Activated CD8-positive, alpha-beta memory T cell treated with anti-CD3 and anti-CD28 coated beads, Interleukin-2, amount 10 ng/mL, durations not matched to agents 7 days and 5 days (primary cell): Measurements from ENCODE around the gene CD58. TPM values are rescaled to one million over a fixed set of nuclear protein-coding genes. Genes with fewer than 3 reads are reported as not detected.
"Not testable (repeated sequence)": the region's sequence is repeated elsewhere in the genome, so short reads cannot be mapped to it uniquely, and the experiment has no call there.

Experiments used
- ATAC-seq: fragments of 150-1000 bp; cut with Tn5 transposase; one replicate; pipeline ENCODE4 v1.10.0; 2021; ENCODE audit warnings: moderate library complexity
- CTCF ChIA-PET: fragments of 350-600 bp; sonication (Branson Sonifier 250); formaldehyde crosslinking; loops from one replicate; lab custom pipeline; 2021; ENCODE audit warnings: antibody characterized with exemption; lab: Charles Lee
- DNase-seq: peaks from one replicate; pipeline ENCODE4 v3.0.0-alpha.2; 2020
- H3K27ac Mint-ChIP-seq: one replicate; pipeline ENCODE4 v1.8.0; 2021; ENCODE audit warnings: mild to moderate bottlenecking, mixed read lengths
- H3K27me3 Mint-ChIP-seq: one replicate; pipeline ENCODE4 v1.8.0; 2021; ENCODE audit warnings: mixed read lengths
- H3K36me3 Mint-ChIP-seq: one replicate; pipeline ENCODE4 v1.8.0; 2021; ENCODE audit warnings: mild to moderate bottlenecking, mixed read lengths
- H3K4me1 Mint-ChIP-seq: one replicate; pipeline ENCODE4 v1.8.0; 2021; ENCODE audit warnings: mixed read lengths
- H3K4me3 Mint-ChIP-seq: one replicate; pipeline ENCODE4 v1.8.0; 2021; ENCODE audit warnings: mild to moderate bottlenecking, moderate library complexity, mixed read lengths
- H3K9me3 Mint-ChIP-seq: one replicate; pipeline ENCODE4 v1.8.0; 2022; ENCODE audit warnings: low read depth, mixed read lengths
- total RNA-seq, 2 experiments: library from RNA; stranded (reverse); gene quantifications; one replicate each; pipeline ENCODE4 v1.2.3, GENCODE V29; 2021

Gene CD58, protein sequence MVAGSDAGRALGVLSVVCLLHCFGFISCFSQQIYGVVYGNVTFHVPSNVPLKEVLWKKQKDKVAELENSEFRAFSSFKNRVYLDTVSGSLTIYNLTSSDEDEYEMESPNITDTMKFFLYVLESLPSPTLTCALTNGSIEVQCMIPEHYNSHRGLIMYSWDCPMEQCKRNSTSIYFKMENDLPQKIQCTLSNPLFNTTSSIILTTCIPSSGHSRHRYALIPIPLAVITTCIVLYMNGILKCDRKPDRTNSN
- total RNA-seq = 10 to 100 TPM; 54.0 to 56.9 TPM

DNA sequence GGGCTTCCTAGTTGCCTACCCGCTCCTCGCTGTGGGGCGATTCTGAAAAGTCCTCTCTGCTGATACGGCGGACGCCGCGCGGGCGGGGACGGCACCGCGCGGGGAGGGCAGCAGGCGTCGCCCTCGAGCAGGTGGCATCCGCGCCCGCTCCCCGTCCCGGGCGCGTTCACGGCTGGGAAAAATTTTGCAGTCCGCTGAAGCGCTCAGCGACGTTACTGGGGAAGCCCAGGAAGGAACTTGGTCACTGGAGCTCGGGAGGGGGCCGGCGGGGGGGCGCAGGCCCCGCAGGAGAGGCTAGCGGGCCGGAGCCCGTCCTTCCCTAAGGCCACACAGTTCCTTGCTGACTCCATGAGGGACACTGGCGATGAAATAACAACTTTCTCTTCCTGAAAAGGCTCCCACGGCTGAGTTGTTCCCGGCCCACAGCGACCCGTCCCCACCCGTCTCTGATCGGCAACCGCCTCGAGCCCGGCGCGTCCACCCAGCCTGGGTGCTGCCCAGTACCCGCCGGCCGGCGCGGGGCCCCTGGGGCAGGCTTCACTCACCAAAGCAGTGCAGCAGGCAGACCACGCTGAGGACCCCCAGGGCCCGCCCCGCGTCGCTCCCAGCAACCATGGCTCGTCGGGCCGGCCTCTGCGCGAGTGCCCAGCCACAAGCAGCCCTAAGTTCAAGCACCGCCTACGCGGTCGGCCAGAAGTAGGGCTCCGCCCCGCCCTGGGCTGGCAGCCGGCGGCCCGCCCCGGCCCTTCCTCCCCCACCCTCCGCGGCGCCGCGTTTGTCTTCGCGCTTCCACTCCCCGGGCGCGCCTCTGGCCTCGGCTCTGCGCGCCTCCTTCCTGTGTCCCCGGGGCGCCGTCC lies at the start of gene CD58:
Gene CD58 (minus strand): TSS at position 669 of the 857 bp plus-strand sequence. CDS start 54 bp downstream, at position 615.
- Mint-ChIP-seq H3K4me1 (peaks cover 66% of the 10 kb centered on the region), H3K9me3 (no peaks in the 10 kb centered on the region), H3K27ac (peak within 1 kb of the TSS; percentile 91), H3K27me3 (no peaks in the 10 kb centered on the region), H3K4me3 (peak within 1 kb of the TSS; percentile 93), H3K36me3 (peaks cover 33% of the 10 kb centered on the region)
- CTCF ChIA-PET = interaction anchor here (1.0 to 2.4 kb wide), 5 partner anchors 10 to 496 kb away, joined by 3 to 9 read pairs (median 4); partner anchors contain the start of gene TTF2
- DNase-seq (peak; percentile 93), ATAC-seq (peak; percentile 84)

DNA sequence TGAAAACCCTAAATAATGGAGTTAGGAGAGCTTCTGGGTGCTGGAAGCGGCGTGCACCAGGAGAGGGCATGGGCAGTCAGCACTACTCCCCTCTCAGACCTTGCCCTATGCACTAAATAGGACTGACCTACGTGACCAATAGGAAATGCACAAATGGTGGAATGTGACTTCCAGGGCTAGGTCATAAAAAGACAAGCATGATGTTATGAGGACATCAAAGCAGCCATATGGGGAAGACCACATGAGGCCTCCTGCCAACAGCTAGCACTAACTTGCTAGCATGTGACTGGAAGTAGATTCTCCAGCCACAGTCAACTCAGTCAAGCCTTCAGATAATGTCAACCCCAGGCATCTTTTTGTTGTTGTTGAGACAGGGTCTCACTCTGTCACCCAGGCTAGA lies 49.6 kb upstream of the CD58 start:
- CTCF ChIA-PET, H3K27ac Mint-ChIP-seq, DNase-seq, H3K9me3 Mint-ChIP-seq, H3K4me1 Mint-ChIP-seq, ATAC-seq, H3K36me3 Mint-ChIP-seq, H3K4me3 Mint-ChIP-seq: not testable (repeated sequence)
- peaks cover 13% of the 10 kb centered on the region for H3K27me3 Mint-ChIP-seq

DNA sequence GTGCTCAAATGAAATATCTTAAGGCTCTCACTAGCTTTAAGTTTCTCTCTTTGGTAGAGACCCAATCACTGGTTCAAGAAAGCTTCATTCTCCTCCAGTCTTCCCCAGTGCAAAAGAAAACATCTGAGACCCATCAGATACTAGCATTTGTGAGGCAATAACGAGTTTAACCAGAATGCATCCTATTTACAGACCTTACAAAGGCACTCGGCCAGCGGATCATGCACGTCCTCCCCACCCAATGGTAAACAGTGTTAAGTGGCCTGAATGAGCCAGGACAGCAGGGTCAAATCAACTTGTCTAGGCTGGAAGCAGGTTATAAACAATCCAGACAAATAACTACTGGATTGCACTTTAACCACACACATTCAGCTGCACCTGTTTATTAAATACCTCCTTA lies 48.3 kb upstream of the CD58 start:
- H3K4me3 Mint-ChIP-seq, H3K36me3 Mint-ChIP-seq, DNase-seq, ATAC-seq, H3K9me3 Mint-ChIP-seq, CTCF ChIA-PET, H3K4me1 Mint-ChIP-seq, H3K27ac Mint-ChIP-seq: not testable (repeated sequence)
- H3K27me3 Mint-ChIP-seq = peaks cover 13% of the 10 kb centered on the region

DNA sequence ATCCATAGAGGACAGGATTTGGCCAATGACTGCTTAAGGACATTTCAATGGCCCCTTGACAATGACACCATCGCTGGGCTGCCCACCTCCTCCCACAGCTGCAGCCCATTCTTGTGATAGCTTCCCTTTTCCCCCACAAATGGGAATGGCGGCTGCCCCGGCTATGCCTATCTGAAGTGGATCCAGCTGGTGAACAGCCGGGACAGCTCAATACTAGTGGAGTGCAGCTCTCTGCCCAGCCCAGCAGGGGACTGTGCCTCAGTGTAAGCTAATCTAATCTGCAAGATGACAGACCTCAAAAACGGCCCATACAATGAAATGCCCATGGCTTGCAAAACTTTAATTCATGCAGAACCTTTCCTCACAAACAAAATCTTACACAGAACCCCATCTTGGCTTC lies 47.0 kb upstream of the CD58 start:
- H3K4me3 Mint-ChIP-seq, H3K36me3 Mint-ChIP-seq, H3K9me3 Mint-ChIP-seq, H3K27ac Mint-ChIP-seq, H3K4me1 Mint-ChIP-seq, CTCF ChIA-PET, ATAC-seq, DNase-seq: not testable (repeated sequence)
- H3K27me3 Mint-ChIP-seq = peaks cover 13% of the 10 kb centered on the region

DNA sequence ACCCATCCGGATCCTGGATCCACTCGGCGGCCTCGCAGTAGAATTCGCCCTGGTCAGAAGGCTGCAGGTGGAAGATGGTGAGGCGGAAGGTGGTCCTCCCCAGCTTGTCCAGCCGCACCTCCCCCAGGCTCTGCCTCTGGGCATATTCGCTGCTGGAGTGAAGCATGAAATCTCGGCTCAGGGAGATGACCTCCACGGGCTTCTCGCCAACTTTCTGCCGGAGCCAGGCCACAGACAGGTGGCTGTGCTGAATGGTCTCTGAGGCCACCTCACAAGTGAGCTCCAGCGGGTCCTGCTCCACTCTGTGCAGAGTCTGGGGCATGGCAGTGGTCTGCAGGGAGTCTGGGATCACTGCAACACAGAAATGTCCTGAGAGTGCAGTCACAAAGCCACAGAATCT lies 43.0 kb upstream of the CD58 start:
- H3K4me3 Mint-ChIP-seq, H3K27me3 Mint-ChIP-seq, H3K9me3 Mint-ChIP-seq, H3K27ac Mint-ChIP-seq, DNase-seq, H3K36me3 Mint-ChIP-seq, H3K4me1 Mint-ChIP-seq, CTCF ChIA-PET, ATAC-seq: not testable (repeated sequence)

DNA sequence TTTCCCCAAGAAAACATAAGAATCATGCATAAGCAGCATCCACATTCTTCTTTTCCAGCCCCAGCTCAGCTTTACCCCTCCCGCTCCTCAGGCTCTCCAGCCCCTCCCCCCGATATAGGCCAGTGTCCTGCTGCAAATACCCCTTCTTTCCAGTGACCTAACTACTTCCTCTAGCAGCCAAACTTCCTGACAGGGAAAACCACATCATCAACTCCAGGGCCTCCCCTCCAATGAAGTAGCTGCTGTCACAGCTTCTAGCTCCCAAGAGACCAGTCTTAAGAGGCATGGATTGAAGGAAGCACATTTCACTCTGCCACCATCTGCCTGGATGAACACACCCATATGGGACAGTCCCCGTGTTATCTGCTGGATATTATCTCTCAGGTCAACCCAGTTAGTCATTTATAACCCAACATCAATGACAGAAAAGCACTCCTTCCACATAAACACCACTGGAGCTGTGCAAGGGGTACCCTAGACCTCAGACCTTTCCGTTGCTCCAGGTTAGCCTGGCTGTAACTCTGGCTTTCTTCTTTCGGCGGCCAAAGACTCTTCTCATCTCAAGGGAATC lies 39.1 kb upstream of the CD58 start:
- DNase-seq, H3K4me1 Mint-ChIP-seq, H3K36me3 Mint-ChIP-seq, H3K27ac Mint-ChIP-seq, H3K27me3 Mint-ChIP-seq, CTCF ChIA-PET, ATAC-seq, H3K9me3 Mint-ChIP-seq, H3K4me3 Mint-ChIP-seq: not testable (repeated sequence)

DNA sequence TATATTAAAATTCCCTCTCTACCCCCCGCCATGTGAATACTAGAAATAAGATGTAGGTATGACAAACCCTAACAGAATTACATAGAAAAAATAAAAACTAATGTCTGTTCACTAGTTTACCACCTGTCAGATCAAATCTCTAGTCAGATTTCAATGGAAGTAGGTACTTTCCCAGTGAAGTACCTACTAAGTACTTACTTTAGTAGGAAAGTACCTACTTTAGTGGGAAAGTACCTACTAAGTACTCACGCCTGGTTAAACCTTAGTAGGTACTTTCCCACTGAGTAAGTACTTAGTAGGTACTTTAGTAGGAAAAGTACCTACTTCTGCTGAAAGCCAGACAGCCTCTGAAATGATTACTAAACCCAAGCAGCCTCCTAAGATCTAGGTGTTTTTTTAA lies 38.0 kb upstream of the CD58 start:
- H3K27ac Mint-ChIP-seq, H3K9me3 Mint-ChIP-seq, H3K36me3 Mint-ChIP-seq, CTCF ChIA-PET, DNase-seq, H3K27me3 Mint-ChIP-seq, H3K4me1 Mint-ChIP-seq, ATAC-seq, H3K4me3 Mint-ChIP-seq: not testable (repeated sequence)

DNA sequence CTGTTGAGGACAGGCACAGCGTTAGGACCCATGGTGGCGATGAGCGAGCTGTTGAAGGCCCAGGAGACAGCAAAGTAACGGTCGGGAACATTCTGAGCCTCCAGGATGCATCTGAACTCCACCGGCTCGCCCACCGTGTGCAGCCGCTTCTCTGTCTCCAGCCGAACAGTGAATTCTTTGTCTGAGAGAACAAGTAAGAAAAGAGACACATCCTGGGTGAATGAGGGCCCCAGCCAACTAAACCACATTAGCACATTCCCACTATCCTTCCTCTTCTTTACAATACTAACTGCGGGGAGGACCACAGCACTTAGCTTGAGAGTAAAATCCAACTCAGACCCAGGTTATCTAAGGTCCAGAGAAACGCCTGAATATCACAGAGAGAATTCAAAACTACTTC lies 37.3 kb upstream of the CD58 start:
- H3K27ac Mint-ChIP-seq, CTCF ChIA-PET, H3K4me3 Mint-ChIP-seq, H3K9me3 Mint-ChIP-seq, H3K36me3 Mint-ChIP-seq, H3K4me1 Mint-ChIP-seq, ATAC-seq, H3K27me3 Mint-ChIP-seq, DNase-seq: not testable (repeated sequence)

DNA sequence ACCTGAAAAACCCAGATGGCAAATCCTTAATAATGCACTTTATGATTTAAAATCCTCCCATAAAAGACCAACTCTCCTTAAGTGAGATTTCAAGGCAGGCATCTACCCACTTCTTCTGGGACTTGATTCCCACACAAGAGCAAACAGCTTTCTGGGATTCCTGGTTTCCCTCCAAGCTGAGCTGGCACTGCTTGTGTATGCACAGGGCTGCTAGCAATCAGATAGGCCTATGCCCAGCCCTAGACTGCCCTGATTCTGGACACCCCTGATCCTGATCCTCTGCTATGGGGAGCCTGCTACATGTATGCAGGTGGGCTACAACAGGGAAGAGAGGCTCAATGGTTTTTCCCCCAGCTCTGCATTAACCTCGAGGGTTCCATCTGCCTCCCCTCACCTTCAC lies 36.6 kb upstream of the CD58 start:
- H3K36me3 Mint-ChIP-seq, H3K27ac Mint-ChIP-seq, H3K27me3 Mint-ChIP-seq, ATAC-seq, CTCF ChIA-PET, H3K4me1 Mint-ChIP-seq, H3K9me3 Mint-ChIP-seq, DNase-seq, H3K4me3 Mint-ChIP-seq: not testable (repeated sequence)

DNA sequence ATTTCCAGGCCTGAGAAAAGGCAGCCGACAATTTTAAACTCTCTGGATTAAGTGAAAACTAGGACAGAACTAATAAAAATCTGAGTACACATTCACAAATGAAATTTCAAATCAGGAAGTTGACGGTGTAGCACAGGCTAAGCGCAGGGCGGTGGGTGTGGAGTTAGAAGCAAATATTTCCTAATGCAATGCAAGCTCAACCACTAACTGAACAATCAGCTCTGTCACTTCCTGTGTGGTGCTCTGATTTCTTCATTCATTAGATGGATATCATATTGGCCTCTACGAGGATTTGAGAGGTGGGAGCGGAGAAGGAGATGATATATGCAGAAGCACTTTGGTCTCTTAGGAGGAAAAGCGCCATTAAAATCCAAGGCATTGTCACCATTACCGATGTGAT lies 35.2 kb upstream of the CD58 start:
- CTCF ChIA-PET, H3K9me3 Mint-ChIP-seq, H3K27ac Mint-ChIP-seq, ATAC-seq, H3K4me3 Mint-ChIP-seq, H3K4me1 Mint-ChIP-seq, DNase-seq, H3K36me3 Mint-ChIP-seq, H3K27me3 Mint-ChIP-seq: not testable (repeated sequence)

DNA sequence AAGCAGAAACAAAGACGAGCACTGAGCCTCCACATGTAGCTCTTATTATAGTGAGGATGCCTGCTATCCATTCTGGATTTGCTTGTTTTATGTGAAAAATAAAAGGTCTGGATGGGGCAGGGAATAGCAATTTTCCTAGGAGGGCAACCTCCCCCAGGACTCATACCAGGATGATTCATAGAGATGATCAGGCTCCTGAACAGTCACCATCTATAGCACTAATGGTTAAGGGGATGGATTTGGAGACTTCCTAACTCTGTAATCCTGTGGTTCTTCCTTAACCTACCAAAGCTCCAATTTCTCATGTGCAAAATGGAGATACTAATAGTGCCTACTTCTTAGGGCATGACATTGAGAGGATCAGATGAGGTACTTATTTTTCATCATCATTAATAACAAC lies 34.5 kb upstream of the CD58 start:
- Mint-ChIP-seq H3K27ac (no peak overlapping the region), H3K27me3 (no peaks in the 10 kb centered on the region), H3K36me3 (no peaks in the 10 kb centered on the region), H3K4me1 (peaks cover 2% of the 10 kb centered on the region), H3K4me3 (no peak overlapping the region), H3K9me3 (no peaks in the 10 kb centered on the region)
- ATAC-seq = no peak
- no peak for DNase-seq
- CTCF ChIA-PET = no interaction called here

DNA sequence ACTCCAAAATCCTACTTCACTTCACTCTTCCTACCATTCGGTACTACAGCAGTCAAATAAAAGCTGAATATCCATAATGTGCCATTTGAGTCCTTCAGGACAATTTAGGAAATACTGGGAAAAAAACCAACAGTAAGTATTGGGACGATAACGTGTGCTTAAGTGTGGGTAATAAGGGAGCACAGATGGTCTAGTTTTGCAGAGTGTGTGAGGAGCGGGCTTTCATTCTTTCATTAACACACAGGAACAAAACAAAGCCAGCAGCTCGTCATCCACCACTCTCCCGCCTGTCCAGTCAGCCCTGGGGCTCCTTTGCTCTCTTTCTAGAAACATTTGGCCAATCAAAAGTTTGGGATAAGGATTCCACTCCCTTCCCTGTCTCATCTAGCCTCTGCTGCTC lies 33.6 kb upstream of the CD58 start:
- H3K4me1 Mint-ChIP-seq, CTCF ChIA-PET: not testable (repeated sequence)

DNA sequence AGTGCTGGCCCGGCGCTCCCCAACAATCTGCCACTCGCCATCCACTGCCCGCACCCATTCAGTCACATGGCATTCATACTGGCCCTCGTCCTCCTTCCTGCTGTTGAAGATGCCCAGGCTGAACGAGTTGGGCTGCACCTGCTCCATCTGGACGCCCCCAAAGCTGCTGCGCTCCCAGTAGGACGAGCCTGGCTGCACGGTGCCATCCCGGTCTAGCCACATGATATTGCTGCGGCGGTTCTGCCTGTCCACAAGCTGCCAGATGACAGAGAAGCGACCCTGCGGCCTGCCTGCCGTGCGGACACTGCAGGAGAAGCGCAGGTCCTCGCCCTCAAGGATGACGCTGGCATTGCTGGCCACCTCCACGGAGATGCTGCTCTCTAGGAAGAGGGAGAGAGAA lies 32.8 kb upstream of the CD58 start:
- H3K4me1 Mint-ChIP-seq, ATAC-seq, H3K27me3 Mint-ChIP-seq, CTCF ChIA-PET, H3K27ac Mint-ChIP-seq, DNase-seq, H3K4me3 Mint-ChIP-seq, H3K36me3 Mint-ChIP-seq, H3K9me3 Mint-ChIP-seq: not testable (repeated sequence)

More for the DNA sequence above, 33.6 kb upstream of the CD58 start:
- not testable (repeated sequence) for H3K9me3 Mint-ChIP-seq, DNase-seq, ATAC-seq, H3K36me3 Mint-ChIP-seq, H3K27me3 Mint-ChIP-seq, H3K4me3 Mint-ChIP-seq, H3K27ac Mint-ChIP-seq
